Testis (tissue), 2 donors: ENCODE data around the gene LDB1.

ENCODE experiments used
- POLR2A ChIP-seq: fragments of 450-650 bp; IDR thresholded peaks from one replicate; pipeline ENCODE4 v1.6.1; 2017; ENCODE audit warnings: antibody characterized with exemption, mild to moderate bottlenecking, moderate library complexity
- TF ChIP-seq, protein P1 (sequence below), 3 experiments: fragments of 450-650 bp in 2 of 3; fragments of 200-600 bp in 1 of 3; sonication (generic) in 1 of 3; IDR thresholded peaks; one replicate each; pipeline ENCODE4 v1.5.1; 2016 to 2019; ENCODE audit warnings: antibody characterized with exemption in 3 of 3, mild to moderate bottlenecking in 2 of 3, moderate library complexity in 1 of 3

DNA sequence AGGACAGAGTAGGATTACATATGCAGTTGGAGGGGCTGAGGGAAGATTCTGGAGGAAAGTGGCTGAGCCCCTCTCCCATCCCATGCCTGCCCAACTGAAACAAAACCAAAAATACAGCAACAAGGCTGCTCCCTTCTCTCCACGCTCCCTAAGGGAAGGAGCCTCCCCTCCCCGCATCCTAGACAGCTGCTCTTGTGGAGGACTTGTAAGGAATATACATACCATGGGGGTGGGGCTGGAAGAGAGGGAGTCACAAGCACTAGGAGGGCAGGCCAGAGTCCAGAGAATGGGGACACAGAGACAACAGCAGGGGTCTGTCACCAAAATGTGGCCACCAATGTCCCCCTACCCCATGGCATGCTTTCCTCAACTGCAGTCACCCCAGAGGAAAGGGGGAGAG lies 13.2 kb downstream of the LDB1 start:
- TF ChIP-seq, protein P1, sequence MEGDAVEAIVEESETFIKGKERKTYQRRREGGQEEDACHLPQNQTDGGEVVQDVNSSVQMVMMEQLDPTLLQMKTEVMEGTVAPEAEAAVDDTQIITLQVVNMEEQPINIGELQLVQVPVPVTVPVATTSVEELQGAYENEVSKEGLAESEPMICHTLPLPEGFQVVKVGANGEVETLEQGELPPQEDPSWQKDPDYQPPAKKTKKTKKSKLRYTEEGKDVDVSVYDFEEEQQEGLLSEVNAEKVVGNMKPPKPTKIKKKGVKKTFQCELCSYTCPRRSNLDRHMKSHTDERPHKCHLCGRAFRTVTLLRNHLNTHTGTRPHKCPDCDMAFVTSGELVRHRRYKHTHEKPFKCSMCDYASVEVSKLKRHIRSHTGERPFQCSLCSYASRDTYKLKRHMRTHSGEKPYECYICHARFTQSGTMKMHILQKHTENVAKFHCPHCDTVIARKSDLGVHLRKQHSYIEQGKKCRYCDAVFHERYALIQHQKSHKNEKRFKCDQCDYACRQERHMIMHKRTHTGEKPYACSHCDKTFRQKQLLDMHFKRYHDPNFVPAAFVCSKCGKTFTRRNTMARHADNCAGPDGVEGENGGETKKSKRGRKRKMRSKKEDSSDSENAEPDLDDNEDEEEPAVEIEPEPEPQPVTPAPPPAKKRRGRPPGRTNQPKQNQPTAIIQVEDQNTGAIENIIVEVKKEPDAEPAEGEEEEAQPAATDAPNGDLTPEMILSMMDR (IDR thresholded peaks at IDR 0.05), result no peak
- no peak for TF ChIP-seq POLR2A
